GM23338 (cell line): Measurements from ENCODE around the gene AFAP1L2. TPM values are rescaled to one million over a fixed set of nuclear protein-coding genes. Genes with fewer than 3 reads are reported as not detected.

Experiments
- ATAC-seq: fragments of 200-7000 bp; cut with Tn5 transposase; 3 replicates; pipeline ENCODE4 v1.9.1; 2020
- DNase-seq: peaks from one replicate; pipeline ENCODE4 v3.0.0-alpha.2; 2015; ENCODE audit warnings: low spot score
- H2AFZ ChIP-seq: fragments of 200-600 bp; sonication (generic); 2 replicates; pipeline ENCODE4 v1.8.0; 2016; ENCODE audit warnings: antibody characterized with exemption, mild to moderate bottlenecking, moderate library complexity
- H3F3A ChIP-seq: fragments of 200-600 bp; sonication (generic); replicated peaks from 2 replicates; pipeline ENCODE4 v1.8.0; 2017; ENCODE audit warnings: antibody characterized with exemption, mixed run types, low read depth
- H3K27ac ChIP-seq: fragments of 200-600 bp; sonication (generic); 2 replicates; pipeline ENCODE4 v1.6.1; 2016; ENCODE audit warnings: low read depth
- H3K27me3 ChIP-seq: fragments of 200-600 bp; sonication (generic); 2 replicates; pipeline ENCODE4 v1.8.0; 2016; ENCODE audit warnings: mild to moderate bottlenecking, mixed run types, moderate library complexity; ENCODE audit not compliant: insufficient read depth
- H3K36me3 ChIP-seq: fragments of 200-600 bp; sonication (generic); 2 replicates; pipeline ENCODE4 v1.8.0; 2016; ENCODE audit warnings: mild to moderate bottlenecking; ENCODE audit not compliant: insufficient read depth
- H3K4me1 ChIP-seq: fragments of 200-600 bp; sonication (generic); 2 replicates; pipeline ENCODE4 v1.8.0; 2016; ENCODE audit warnings: mild to moderate bottlenecking, moderate library complexity; ENCODE audit not compliant: insufficient read depth
- H3K4me2 ChIP-seq: fragments of 200-600 bp; sonication (generic); 2 replicates; pipeline ENCODE4 v1.7.1; 2017; ENCODE audit warnings: mixed run types
- H3K4me3 ChIP-seq: fragments of 200-600 bp; sonication (generic); 2 replicates; pipeline ENCODE4 v1.6.1; 2016; ENCODE audit warnings: mixed run types
- H3K79me2 ChIP-seq: fragments of 200-600 bp; sonication (generic); replicated peaks from 2 replicates; pipeline ENCODE4 v1.8.0; 2017; ENCODE audit warnings: mild to moderate bottlenecking; ENCODE audit not compliant: insufficient read depth
- H3K9me2 ChIP-seq: fragments of 200-600 bp; sonication (generic); 2 replicates; pipeline ENCODE4 v1.8.0; 2017; ENCODE audit not compliant: insufficient read depth
- H4K20me1 ChIP-seq: fragments of 200-600 bp; sonication (generic); replicated peaks from 2 replicates; pipeline ENCODE4 v1.8.0; 2017; ENCODE audit warnings: mild to moderate bottlenecking; ENCODE audit not compliant: insufficient read depth
- H3K27ac Mint-ChIP-seq: 2 replicates; pipeline ENCODE4 v1.8.0; 2020; ENCODE audit warnings: inconsistent platforms, mild to moderate bottlenecking, moderate library complexity, mixed read lengths
- H3K27me3 Mint-ChIP-seq: 3 replicates; pipeline ENCODE4 v1.8.0; 2022; ENCODE audit warnings: low read depth, mild to moderate bottlenecking, moderate library complexity, mixed read lengths, inconsistent platforms; ENCODE audit not compliant: insufficient read depth, poor library complexity
- H3K36me3 Mint-ChIP-seq: 3 replicates; pipeline ENCODE4 v1.8.0; 2021; ENCODE audit warnings: low read depth, mild to moderate bottlenecking, inconsistent platforms, moderate library complexity, mixed read lengths
- H3K4me1 Mint-ChIP-seq: 3 replicates; pipeline ENCODE4 v1.8.0; 2020; ENCODE audit warnings: mild to moderate bottlenecking, inconsistent platforms, mixed read lengths
- H3K4me3 Mint-ChIP-seq: 3 replicates; pipeline ENCODE4 v1.8.0; 2021; ENCODE audit warnings: moderate library complexity, mild to moderate bottlenecking, inconsistent platforms, mixed read lengths
- H3K9me3 Mint-ChIP-seq: 3 replicates; pipeline ENCODE4 v1.8.0; 2020; ENCODE audit warnings: moderate library complexity, mild to moderate bottlenecking, inconsistent platforms, mixed read lengths
- CREB1 ChIP-seq: fragments of 250-450 bp; sonication (Bioruptor Pico); IDR thresholded peaks from 2 replicates; pipeline ENCODE4 v1.5.0; 2020; ENCODE audit warnings: low read depth, mild to moderate bottlenecking, moderate library complexity
- CTCF ChIP-seq, 2 experiments: fragments of 200-600 bp in 1 of 2; sonication (generic) in 1 of 2; conservative IDR thresholded peaks; 2 replicates each; pipeline versions ENCODE4 v1.5.1 to v1.6.1; 2016 to 2017; ENCODE audit warnings: antibody characterized with exemption in 2 of 2, low read depth in 2 of 2, mild to moderate bottlenecking in 2 of 2, moderate library complexity in 1 of 2
- EZH2phosphoT487 ChIP-seq: fragments of 200-600 bp; sonication (generic); IDR thresholded peaks from one replicate; pipeline ENCODE4 v1.8.1; 2018; ENCODE audit warnings: antibody characterized with exemption; ENCODE audit not compliant: unreplicated experiment
- JUNB ChIP-seq: IDR thresholded peaks from one replicate; pipeline ENCODE4 v1.6.1; 2016; ENCODE audit warnings: antibody characterized with exemption; ENCODE audit not compliant: unreplicated experiment
- NANOG ChIP-seq: IDR thresholded peaks from 2 replicates; pipeline ENCODE4 v1.6.1; 2016; ENCODE audit warnings: antibody characterized with exemption, borderline replicate concordance
- POLR2AphosphoS5 ChIP-seq: IDR thresholded peaks from 2 replicates; pipeline ENCODE4 v1.6.1; 2016; ENCODE audit warnings: antibody characterized with exemption, low read depth
- REST ChIP-seq: IDR thresholded peaks from one replicate; pipeline ENCODE4 v1.6.1; 2018; ENCODE audit warnings: antibody characterized with exemption; ENCODE audit not compliant: unreplicated experiment
- ZNF114 ChIP-seq: fragments of 250-450 bp; sonication (Bioruptor Pico); IDR thresholded peaks from 2 replicates; pipeline ENCODE4 v1.5.0; 2020; ENCODE audit warnings: mild to moderate bottlenecking, moderate library complexity
- ZNF331 ChIP-seq: fragments of 250-450 bp; sonication (Bioruptor Pico); IDR thresholded peaks from 2 replicates; pipeline ENCODE4 v1.5.0; 2020; ENCODE audit warnings: low read depth, mild to moderate bottlenecking, moderate library complexity
- ZNF462 ChIP-seq: fragments of 250-450 bp; sonication (Bioruptor Pico); IDR thresholded peaks from 2 replicates; pipeline ENCODE4 v1.5.0; 2020; ENCODE audit warnings: mild to moderate bottlenecking, moderate library complexity
- polyA plus RNA-seq: library from polyadenylated mRNA; unstranded; fragments of >200 nt; fragmentation: Nextera tagmentation; extraction: Ambion mirVana; gene quantifications from 2 replicates; pipeline ENCODE4 v1.2.1, GENCODE V29; 2016
- total RNA-seq: library from RNA; depleted of rRNA; stranded (reverse); fragments of >200 nt; shearing (Covaris generic); gene quantifications from 2 replicates; pipeline ENCODE4 v1.2.3, GENCODE V29; 2014

The AFAP1L2 gene
- total and polyA plus RNA-seq, 2 experiments from 2014 or later, result 2.3 to 6.5 TPM

- Mint-ChIP-seq H3K9me3 (no peaks in the 10 kb centered on the region), H3K27me3 (peaks cover 6% of the 10 kb centered on the region), H3K4me3 (no peak overlapping the region), H3K27ac (no peak overlapping the region), H3K36me3 (no peaks in the 10 kb centered on the region), H3K4me1 (peaks cover 9% of the 10 kb centered on the region)
- ATAC-seq, result no peak
- Histone ChIP-seq H3K4me1 (no peaks in the 10 kb centered on the region), H3K79me2 (no peaks in the 10 kb centered on the region), H4K20me1 (no peaks in the 10 kb centered on the region), H3F3A (no peaks in the 10 kb centered on the region), H3K4me2 (no peak overlapping the region), H3K36me3 (no peaks in the 10 kb centered on the region), H2AFZ (no peak overlapping the region), H3K27ac (no peak overlapping the region), H3K9me2 (no peaks in the 10 kb centered on the region), H3K27me3 (no peaks in the 10 kb centered on the region), H3K4me3 (no peak overlapping the region)
- no peak for DNase-seq
- no peak for TF ChIP-seq ZNF331
Observed at GRCh38 chr10:114328441-114328812, 75.9 kb downstream of the AFAP1L2 start.

- Mint-ChIP-seq H3K27ac (no peak overlapping the region), H3K27me3 (peaks cover 6% of the 10 kb centered on the region), H3K4me3 (no peak overlapping the region), H3K9me3 (no peaks in the 10 kb centered on the region), H3K4me1 (peaks cover 4% of the 10 kb centered on the region), H3K36me3 (no peaks in the 10 kb centered on the region)
- no peak for DNase-seq
- Histone ChIP-seq H3K27me3 (no peaks in the 10 kb centered on the region), H3K79me2 (no peaks in the 10 kb centered on the region), H2AFZ (no peak overlapping the region), H3K9me2 (no peaks in the 10 kb centered on the region), H3K36me3 (no peaks in the 10 kb centered on the region), H3F3A (no peaks in the 10 kb centered on the region), H4K20me1 (no peaks in the 10 kb centered on the region), H3K4me1 (no peaks in the 10 kb centered on the region), H3K4me2 (no peak overlapping the region), H3K27ac (no peak overlapping the region), H3K4me3 (no peak overlapping the region)
- ATAC-seq, result no peak
- no peak for TF ChIP-seq NANOG
- TF ChIP-seq ZNF114 (CRISPR knock-in tag), result no peak
- no peak for TF ChIP-seq EZH2phosphoT487
- TF ChIP-seq ZNF462, result no peak
- no peak for TF ChIP-seq POLR2AphosphoS5
- no peak for TF ChIP-seq ZNF331
- no peak for TF ChIP-seq JUNB
- TF ChIP-seq CREB1 (CRISPR knock-in tag), result no peak
- no peak for TF ChIP-seq REST
- no peak for TF ChIP-seq CTCF (conservative IDR thresholded peaks at IDR 0.05; ENCODE audit: low read depth in 2 of 2)
Observed at GRCh38 chr10:114327537-114328440, 76.5 kb downstream of the AFAP1L2 start.
